ENCODE measurements around the gene SLC41A3. TPM values are rescaled to one million over a fixed set of nuclear protein-coding genes. Genes with fewer than 3 reads are reported as not detected.

SLC41A3 gene
- total RNA-seq, 2 donors from 2014 or later, result 24.5 to 74.0 TPM

- ATAC-seq, result no peak
- H3K36me3 Mint-ChIP-seq, result no peaks in the 10 kb centered on the region
- no peak for DNase-seq (ENCODE audit: low spot score in 2 of 2)
- H3K9me3 Mint-ChIP-seq, result no peaks in the 10 kb centered on the region
- H3K27ac Mint-ChIP-seq, result no peak overlapping the region
These were observed 41.0 kb upstream of the SLC41A3 start for GRCh38 chr3:126124896-126125295.

- no peak overlapping the region for H3K27ac Mint-ChIP-seq
- no peak for ATAC-seq
- H3K36me3 Mint-ChIP-seq, result no peaks in the 10 kb centered on the region
- no peaks in the 10 kb centered on the region for H3K9me3 Mint-ChIP-seq
- peak in 1 of 2 donors; percentile 35 for DNase-seq (ENCODE audit: low spot score in 2 of 2)
These were observed 40.4 kb upstream of the SLC41A3 start for GRCh38 chr3:126124148-126124868.

GRCh38 chr3:126121632-126122031 lies 37.7 kb upstream of the SLC41A3 start:
- no peaks in the 10 kb centered on the region for H3K9me3 Mint-ChIP-seq
- no peaks in the 10 kb centered on the region for H3K36me3 Mint-ChIP-seq
- no peak for ATAC-seq
- no peak overlapping the region for H3K27ac Mint-ChIP-seq
- no peak for DNase-seq (ENCODE audit: low spot score in 2 of 2)

GRCh38 chr3:126121074-126121473 lies 37.1 kb upstream of the SLC41A3 start:
- H3K27ac Mint-ChIP-seq, result no peak overlapping the region

GRCh38 chr3:126119976-126120375 lies 36.1 kb upstream of the SLC41A3 start:
- no peaks in the 10 kb centered on the region for H3K9me3 Mint-ChIP-seq
- H3K27ac Mint-ChIP-seq, result no peak overlapping the region
- no peaks in the 10 kb centered on the region for H3K36me3 Mint-ChIP-seq
- DNase-seq (ENCODE audit: low spot score in 2 of 2), result no peak
- no peak for ATAC-seq

More at GRCh38 chr3:126121074-126121473, 37.1 kb upstream of the SLC41A3 start:
- DNase-seq (ENCODE audit: low spot score in 2 of 2) (no peak), ATAC-seq (no peak)
- H3K9me3 Mint-ChIP-seq, result no peaks in the 10 kb centered on the region
- H3K36me3 Mint-ChIP-seq, result no peaks in the 10 kb centered on the region

- peak overlapping the region in 1 of 2 donors; percentile 8 for H3K27ac Mint-ChIP-seq
- no peak for ATAC-seq
- no peak for DNase-seq (ENCODE audit: low spot score in 2 of 2)
- H3K36me3 Mint-ChIP-seq, result no peaks in the 10 kb centered on the region
- H3K9me3 Mint-ChIP-seq, result no peaks in the 10 kb centered on the region
These were observed 35.2 kb upstream of the SLC41A3 start for GRCh38 chr3:126119008-126119675.

- ATAC-seq (no peak), DNase-seq (ENCODE audit: low spot score in 2 of 2) (no peak)
- no peak overlapping the region for H3K27ac Mint-ChIP-seq
- H3K36me3 Mint-ChIP-seq, result no peaks in the 10 kb centered on the region
- no peaks in the 10 kb centered on the region for H3K9me3 Mint-ChIP-seq
These were observed 34.7 kb upstream of the SLC41A3 start for GRCh38 chr3:126118591-126118990.

GRCh38 chr3:126117786-126118185 lies 33.9 kb upstream of the SLC41A3 start:
- H3K36me3 Mint-ChIP-seq, result no peaks in the 10 kb centered on the region
- H3K9me3 Mint-ChIP-seq, result no peaks in the 10 kb centered on the region
- peak in 1 of 2 donors; percentile 48 for DNase-seq (ENCODE audit: low spot score in 2 of 2)
- no peak overlapping the region for H3K27ac Mint-ChIP-seq
- ATAC-seq, result no peak

- no peaks in the 10 kb centered on the region for H3K36me3 Mint-ChIP-seq
- H3K27ac Mint-ChIP-seq, result no peak overlapping the region
- ATAC-seq (no peak), DNase-seq (ENCODE audit: low spot score in 2 of 2) (no peak)
- no peaks in the 10 kb centered on the region for H3K9me3 Mint-ChIP-seq
These were observed 33.3 kb upstream of the SLC41A3 start for GRCh38 chr3:126117212-126117611.

- DNase-seq (ENCODE audit: low spot score in 2 of 2) (no peak), ATAC-seq (no peak)
- H3K9me3 Mint-ChIP-seq, result no peaks in the 10 kb centered on the region
- no peak overlapping the region for H3K27ac Mint-ChIP-seq
- H3K36me3 Mint-ChIP-seq, result no peaks in the 10 kb centered on the region
These were observed 32.6 kb upstream of the SLC41A3 start for GRCh38 chr3:126116526-126116925.

GRCh38 chr3:126114443-126115386 lies 30.8 kb upstream of the SLC41A3 start:
- no peaks in the 10 kb centered on the region for H3K36me3 Mint-ChIP-seq
- no peak for ATAC-seq
- H3K9me3 Mint-ChIP-seq, result no peaks in the 10 kb centered on the region
- no peak overlapping the region for H3K27ac Mint-ChIP-seq
- DNase-seq (ENCODE audit: low spot score in 2 of 2), result peak in 1 of 2 donors; percentile 49

- DNase-seq (ENCODE audit: low spot score in 2 of 2) (peak in 1 of 2 donors; percentile 48), ATAC-seq (peak; percentile 50 to 58)
- H3K27ac Mint-ChIP-seq, result no peak overlapping the region
- no peaks in the 10 kb centered on the region for H3K9me3 Mint-ChIP-seq
- no peaks in the 10 kb centered on the region for H3K36me3 Mint-ChIP-seq
These were observed 30.0 kb upstream of the SLC41A3 start for GRCh38 chr3:126113733-126114442.

GRCh38 chr3:126113238-126113555 lies 29.3 kb upstream of the SLC41A3 start:
- Mint-ChIP-seq H3K9me3 (no peaks in the 10 kb centered on the region), H3K27ac (no peak overlapping the region), H3K36me3 (no peaks in the 10 kb centered on the region)
- ATAC-seq (no peak), DNase-seq (ENCODE audit: low spot score in 2 of 2) (peak in 1 of 2 donors; percentile 35)

- DNase-seq (ENCODE audit: low spot score in 2 of 2) (peak in 1 of 2 donors; percentile 44), ATAC-seq (no peak)
- H3K9me3 Mint-ChIP-seq, result no peaks in the 10 kb centered on the region
- no peak overlapping the region for H3K27ac Mint-ChIP-seq
- no peaks in the 10 kb centered on the region for H3K36me3 Mint-ChIP-seq
These were observed 28.8 kb upstream of the SLC41A3 start for GRCh38 chr3:126112531-126113237.

- DNase-seq (ENCODE audit: low spot score in 2 of 2) (peak in 1 of 2 donors; percentile 28), ATAC-seq (no peak)
- H3K9me3 Mint-ChIP-seq, result no peaks in the 10 kb centered on the region
- H3K27ac Mint-ChIP-seq, result no peak overlapping the region
- no peaks in the 10 kb centered on the region for H3K36me3 Mint-ChIP-seq
These were observed 27.9 kb upstream of the SLC41A3 start for GRCh38 chr3:126111566-126112475.
